HCT116 (cell line): ENCODE data around the gene CTIF. TPM values are rescaled to one million over a fixed set of nuclear protein-coding genes. Genes with fewer than 3 reads are reported as not detected.

ENCODE experiments used
- ATAC-seq: fragments of 200-7000 bp; cut with Tn5 transposase; 2 replicates; pipeline ENCODE4 v1.9.1; 2020; ENCODE audit warnings: mild to moderate bottlenecking, moderate library complexity
- BruUV-seq: library from RNA; stranded (reverse); fragments of 400-500 nt; replicated peaks from 2 replicates; lab custom pipeline; 2021; lab: Mats Ljungman, UMichigan
- CTCF ChIA-PET: fragments of 300-600 bp; sonication (Branson Sonifier 250); formaldehyde crosslinking; loops from one replicate; lab custom pipeline; 2021; ENCODE audit warnings: antibody characterized with exemption; lab: Charles Lee
- POLR2A ChIA-PET: fragments of 300-600, 350-600 bp; sonication (Branson Sonifier 250); formaldehyde crosslinking; loops from one replicate; lab custom pipeline; 2021; ENCODE audit warnings: antibody characterized with exemption; lab: Charles Lee
- RAD21 ChIA-PET, 2 experiments: fragments of 300-600 bp; sonication (Branson Sonifier 250); formaldehyde crosslinking; loops; one replicate each; lab custom pipeline; 2023; ENCODE audit warnings: low total read pairs in 2 of 2; ENCODE audit not compliant: uncharacterized antibody in 2 of 2, unreplicated experiment in 2 of 2, low non-redundant PET in 1 of 2; lab: Charles Lee
- DNase-seq: peaks from one replicate; pipeline ENCODE4 v3.0.0-alpha.2; 2010; ENCODE audit warnings: low read depth, low spot score
- H2AFZ ChIP-seq: fragments of 200-600 bp; shearing (Covaris generic), sonication (generic); 2 replicates; pipeline ENCODE4 v1.6.1; 2017; ENCODE audit warnings: low read depth, mixed run types, mixed read lengths, antibody characterized with exemption, low read length; ENCODE audit not compliant: poor library complexity, severe bottlenecking
- H3K27ac ChIP-seq: 2 replicates; pipeline ENCODE4 v1.5.1; 2012; ENCODE audit warnings: low read depth, low read length
- H3K27me3 ChIP-seq: fragments of 200-600 bp; sonication (generic); 2 replicates; pipeline ENCODE4 v1.6.1; 2016; ENCODE audit warnings: mixed run types, low read length, mixed read lengths; ENCODE audit not compliant: insufficient read depth
- H3K36me3 ChIP-seq, 2 experiments: fragments of 200-500 bp in 1 of 2; fragments of 200-600 bp in 1 of 2; sonication (Bioruptor generic) in 1 of 2; sonication (generic) in 1 of 2; 2 replicates each; pipeline versions ENCODE4 v1.5.1 to v1.6.1; 2014 to 2016; ENCODE audit warnings: low read length in 2 of 2, inconsistent platforms in 1 of 2, mixed read lengths in 1 of 2, mixed run types in 1 of 2; ENCODE audit not compliant: insufficient read depth in 2 of 2, control insufficient read depth in 1 of 2
- H3K4me1 ChIP-seq, 2 experiments: fragments of 200-600 bp in 1 of 2; sonication (generic) in 1 of 2; 2 replicates each; pipeline versions ENCODE4 v1.5.1 to v1.6.1; 2012 to 2017; ENCODE audit warnings: low read length in 2 of 2, inconsistent platforms in 1 of 2, mild to moderate bottlenecking in 1 of 2, mixed read lengths in 1 of 2, mixed run types in 1 of 2, moderate library complexity in 1 of 2; ENCODE audit not compliant: insufficient read depth in 2 of 2, control insufficient read depth in 1 of 2
- H3K4me2 ChIP-seq: fragments of 200-600 bp; sonication (generic); 2 replicates; pipeline ENCODE4 v1.6.1; 2017; ENCODE audit warnings: mixed run types, low read length, mixed read lengths
- H3K4me3 ChIP-seq, 2 experiments: fragments of 200-600 bp in 1 of 2; sonication (generic) in 1 of 2; replicated peaks in 1 of 2; 2 replicates each; pipeline ENCODE4 v1.5.1; 2011 to 2016; ENCODE audit warnings: low read length in 2 of 2, control low read depth in 1 of 2, low read depth in 1 of 2, mild to moderate bottlenecking in 1 of 2, mixed read lengths in 1 of 2, mixed run types in 1 of 2
- H3K79me2 ChIP-seq: fragments of 200-600 bp; sonication (generic); 2 replicates; pipeline ENCODE4 v1.6.1; 2017; ENCODE audit warnings: mild to moderate bottlenecking, mixed run types, low read length, moderate library complexity, mixed read lengths; ENCODE audit not compliant: insufficient read depth
- H3K9ac ChIP-seq: fragments of 200-600 bp; sonication (generic); 2 replicates; pipeline ENCODE4 v1.6.1; 2016; ENCODE audit warnings: low read length, mixed read lengths
- H3K9me2 ChIP-seq: fragments of 200-600 bp; sonication (generic), shearing (Covaris generic); 2 replicates; pipeline ENCODE4 v1.6.1; 2017; ENCODE audit warnings: mixed run types, mild to moderate bottlenecking, moderate library complexity; ENCODE audit not compliant: insufficient read depth
- H3K9me3 ChIP-seq, 2 experiments: fragments of 200-500 bp in 1 of 2; fragments of 200-600 bp in 1 of 2; sonication (Bioruptor generic) in 1 of 2; sonication (generic) in 1 of 2; 2 replicates each; pipeline ENCODE4 v1.6.1; 2014 to 2017; ENCODE audit warnings: low read length in 2 of 2, mixed read lengths in 2 of 2, inconsistent platforms in 1 of 2, low read depth in 1 of 2, mild to moderate bottlenecking in 1 of 2, mixed run types in 1 of 2, moderate library complexity in 1 of 2; ENCODE audit not compliant: control insufficient read depth in 1 of 2, insufficient read depth in 1 of 2
- H4K20me1 ChIP-seq: fragments of 200-600 bp; sonication (generic), shearing (Covaris generic); 2 replicates; pipeline ENCODE4 v1.6.1; 2017; ENCODE audit warnings: mixed run types, mild to moderate bottlenecking, moderate library complexity; ENCODE audit not compliant: insufficient read depth
- CEBPB ChIP-seq: IDR thresholded peaks from 2 replicates; pipeline ENCODE4 v1.6.1; 2012; ENCODE audit warnings: low read depth
- ELF1 ChIP-seq: IDR thresholded peaks from 2 replicates; pipeline ENCODE4 v1.6.1; 2012; ENCODE audit warnings: low read depth, borderline replicate concordance
- EZH2phosphoT487 ChIP-seq: fragments of 200-600 bp; IDR thresholded peaks from 2 replicates; pipeline ENCODE4 v1.6.1; 2018; ENCODE audit warnings: antibody characterized with exemption, borderline replicate concordance
- JUND ChIP-seq: IDR thresholded peaks from 2 replicates; pipeline ENCODE4 v1.6.1; 2012
- SIN3A ChIP-seq: IDR thresholded peaks from 2 replicates; pipeline ENCODE4 v1.6.1; 2012; ENCODE audit warnings: low read depth
- SRF ChIP-seq: IDR thresholded peaks from 2 replicates; pipeline ENCODE4 v1.6.1; 2012; ENCODE audit warnings: low read depth
- TCF7L2 ChIP-seq: IDR thresholded peaks from 2 replicates; pipeline ENCODE4 v1.7.0; 2011; ENCODE audit warnings: borderline replicate concordance, inconsistent platforms; ENCODE audit not compliant: insufficient read depth, insufficient read length; ENCODE audit errors: extremely low read depth
- YY1 ChIP-seq: IDR thresholded peaks from 2 replicates; pipeline ENCODE4 v1.6.1; 2011; ENCODE audit warnings: low read length, low read depth, moderate library complexity, mild to moderate bottlenecking; ENCODE audit not compliant: insufficient replicate concordance; ENCODE audit errors: extremely low read depth
- ZFX ChIP-seq: fragments of 450-650 bp; IDR thresholded peaks from 2 replicates; pipeline ENCODE4 v1.6.1; 2017
- ZNF274 ChIP-seq: fragments of 200-500 bp; sonication (Bioruptor generic); IDR thresholded peaks from 2 replicates; pipeline ENCODE4 v1.6.1; 2014; ENCODE audit warnings: mild to moderate bottlenecking, low read depth, low read length, inconsistent platforms
- intact Hi-C: fragments of 100-400 bp; cut with micrococcal nuclease; formaldehyde crosslinking; loops from 2 replicates; pipeline ENCODE4 v1.10.0; 2022
- total RNA-seq: library from RNA; stranded (reverse); gene quantifications from one replicate; pipeline ENCODE4 v1.2.1, GENCODE V29; 2021; ENCODE audit not compliant: unreplicated experiment
- TF ChIP-seq, protein P1 (sequence below): IDR thresholded peaks from 2 replicates; pipeline ENCODE4 v1.6.1; 2012; ENCODE audit warnings: low read depth

Gene CTIF
- total RNA-seq, 1 experiment from 2014 or later = 19.7 TPM

- Histone ChIP-seq H2AFZ (no peak overlapping the region), H3K4me1 (peaks cover 0 to 6% of the 10 kb centered on the region in 2 experiments; a peak in 1 of 4 replicates), H3K4me3 (no peak overlapping the region), H3K9me3 (no peaks in the 10 kb centered on the region), H3K4me2 (no peak overlapping the region), H3K79me2 (no peaks in the 10 kb centered on the region), H3K9ac (no peak overlapping the region), H3K36me3 (no peaks in the 10 kb centered on the region), H3K27ac (no peak overlapping the region), H4K20me1 (no peaks in the 10 kb centered on the region), H3K27me3 (no peaks in the 10 kb centered on the region), H3K9me2 (no peaks in the 10 kb centered on the region)
- ChIA-PET POLR2A (no interaction called here), RAD21 (no interaction called here), CTCF (no interaction called here)
- intact Hi-C loops = no loop called here
- TF ChIP-seq, protein P1, sequence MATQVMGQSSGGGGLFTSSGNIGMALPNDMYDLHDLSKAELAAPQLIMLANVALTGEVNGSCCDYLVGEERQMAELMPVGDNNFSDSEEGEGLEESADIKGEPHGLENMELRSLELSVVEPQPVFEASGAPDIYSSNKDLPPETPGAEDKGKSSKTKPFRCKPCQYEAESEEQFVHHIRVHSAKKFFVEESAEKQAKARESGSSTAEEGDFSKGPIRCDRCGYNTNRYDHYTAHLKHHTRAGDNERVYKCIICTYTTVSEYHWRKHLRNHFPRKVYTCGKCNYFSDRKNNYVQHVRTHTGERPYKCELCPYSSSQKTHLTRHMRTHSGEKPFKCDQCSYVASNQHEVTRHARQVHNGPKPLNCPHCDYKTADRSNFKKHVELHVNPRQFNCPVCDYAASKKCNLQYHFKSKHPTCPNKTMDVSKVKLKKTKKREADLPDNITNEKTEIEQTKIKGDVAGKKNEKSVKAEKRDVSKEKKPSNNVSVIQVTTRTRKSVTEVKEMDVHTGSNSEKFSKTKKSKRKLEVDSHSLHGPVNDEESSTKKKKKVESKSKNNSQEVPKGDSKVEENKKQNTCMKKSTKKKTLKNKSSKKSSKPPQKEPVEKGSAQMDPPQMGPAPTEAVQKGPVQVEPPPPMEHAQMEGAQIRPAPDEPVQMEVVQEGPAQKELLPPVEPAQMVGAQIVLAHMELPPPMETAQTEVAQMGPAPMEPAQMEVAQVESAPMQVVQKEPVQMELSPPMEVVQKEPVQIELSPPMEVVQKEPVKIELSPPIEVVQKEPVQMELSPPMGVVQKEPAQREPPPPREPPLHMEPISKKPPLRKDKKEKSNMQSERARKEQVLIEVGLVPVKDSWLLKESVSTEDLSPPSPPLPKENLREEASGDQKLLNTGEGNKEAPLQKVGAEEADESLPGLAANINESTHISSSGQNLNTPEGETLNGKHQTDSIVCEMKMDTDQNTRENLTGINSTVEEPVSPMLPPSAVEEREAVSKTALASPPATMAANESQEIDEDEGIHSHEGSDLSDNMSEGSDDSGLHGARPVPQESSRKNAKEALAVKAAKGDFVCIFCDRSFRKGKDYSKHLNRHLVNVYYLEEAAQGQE = no peak
- TF ChIP-seq ZNF274 (no peak), TCF7L2 (no peak), YY1 (no peak), ZFX (no peak), SIN3A (no peak), JUND (no peak), SRF (no peak), ELF1 (no peak), CEBPB (no peak), EZH2phosphoT487 (no peak)
- DNase-seq (no peak), ATAC-seq (no peak)
- BruUV-seq = no TSS peak
Measured at GRCh38 chr18:48796491-48797205, 257.8 kb downstream of the CTIF start.
